SK-N-SH (cell line): ENCODE measurements around the gene USP11. TPM values are rescaled to one million over a fixed set of nuclear protein-coding genes. Genes with fewer than 3 reads are reported as not detected.

ENCODE experiments used
- CTCF ChIA-PET: fragments of 300-600, 350-600 bp; formaldehyde crosslinking; extraction: SDS; loops from one replicate; lab custom pipeline; 2021; lab: Yijun Ruan, JAX
- POLR2A ChIA-PET: fragments of 350-600 bp; sonication (Branson Sonifier 250); formaldehyde crosslinking; extraction: SDS; loops from one replicate; lab custom pipeline; 2020; ENCODE audit warnings: antibody characterized with exemption, inconsistent platforms; lab: Yijun Ruan, JAX
- DNase-seq: peaks from one replicate; pipeline ENCODE4 v3.0.0; 2012
- H2AFZ ChIP-seq: fragments of 200-600 bp; sonication (generic); 2 replicates; pipeline ENCODE4 v1.8.1; 2016; ENCODE audit warnings: antibody characterized with exemption, mild to moderate bottlenecking, low read depth
- H3F3A ChIP-seq: fragments of 200-600 bp; sonication (generic); replicated peaks from 2 replicates; pipeline ENCODE3; 2016; ENCODE audit warnings: antibody characterized with exemption, mild to moderate bottlenecking; ENCODE audit not compliant: insufficient read depth
- H3K27ac ChIP-seq, 2 experiments: fragments of 200-500 bp in 1 of 2; fragments of 200-600 bp in 1 of 2; sonication (Bioruptor generic) in 1 of 2; sonication (generic), shearing (Covaris generic) in 1 of 2; 2 replicates each; pipeline versions ENCODE4 v1.5.1 to v1.6.1; 2014 to 2016; ENCODE audit warnings: low read depth in 2 of 2, inconsistent platforms in 1 of 2, low read length in 1 of 2, mild to moderate bottlenecking in 1 of 2, mixed read lengths in 1 of 2
- H3K27me3 ChIP-seq: fragments of 200-600 bp; sonication (generic), shearing (Covaris generic); 2 replicates; pipeline ENCODE4 v1.6.1; 2016; ENCODE audit warnings: mixed run types; ENCODE audit not compliant: insufficient read depth
- H3K36me3 ChIP-seq, 2 experiments: fragments of 200-500 bp in 1 of 2; fragments of 200-600 bp in 1 of 2; sonication (Bioruptor generic) in 1 of 2; sonication (generic) in 1 of 2; replicated peaks in 1 of 2; 2 replicates each; pipeline versions ENCODE3 to v1.5.1; 2014 to 2016; ENCODE audit warnings: low read length in 1 of 2, mild to moderate bottlenecking in 1 of 2; ENCODE audit not compliant: insufficient read depth in 2 of 2, control insufficient read depth in 1 of 2
- H3K4me1 ChIP-seq, 2 experiments: fragments of 200-500 bp in 1 of 2; fragments of 200-600 bp in 1 of 2; sonication (Bioruptor generic) in 1 of 2; sonication (generic), shearing (Covaris generic) in 1 of 2; 2 replicates each; pipeline versions ENCODE4 v1.5.1 to v1.6.1; 2014 to 2016; ENCODE audit warnings: low read depth in 1 of 2, low read length in 1 of 2, mixed run types in 1 of 2; ENCODE audit not compliant: insufficient read depth in 2 of 2, control insufficient read depth in 1 of 2
- H3K4me2 ChIP-seq: fragments of 200-600 bp; sonication (generic), shearing (Covaris generic); 2 replicates; pipeline ENCODE4 v1.6.1; 2017; ENCODE audit warnings: mixed run types
- H3K4me3 ChIP-seq, 2 experiments: fragments of 200-500 bp in 1 of 2; fragments of 200-600 bp in 1 of 2; sonication (Bioruptor generic) in 1 of 2; sonication (generic), shearing (Covaris generic) in 1 of 2; 2 replicates each; pipeline versions ENCODE4 v1.5.1 to v1.8.1; 2014 to 2016; ENCODE audit warnings: low read depth in 2 of 2, inconsistent platforms in 1 of 2, low read length in 1 of 2, mild to moderate bottlenecking in 1 of 2, mixed read lengths in 1 of 2, moderate library complexity in 1 of 2
- H3K79me2 ChIP-seq: fragments of 200-600 bp; sonication (generic); 2 replicates; pipeline ENCODE4 v1.8.1; 2017; ENCODE audit warnings: mild to moderate bottlenecking; ENCODE audit not compliant: insufficient read depth
- H3K9ac ChIP-seq: fragments of 200-600 bp; sonication (generic); 2 replicates; pipeline ENCODE4 v1.6.1; 2017; ENCODE audit warnings: mixed run types
- H3K9me2 ChIP-seq: fragments of 200-600 bp; sonication (generic); 2 replicates; pipeline ENCODE4 v1.6.1; 2017; ENCODE audit warnings: mixed run types
- H3K9me3 ChIP-seq: fragments of 200-600 bp; sonication (generic); 2 replicates; pipeline ENCODE4 v1.6.1; 2017; ENCODE audit warnings: mixed run types, mild to moderate bottlenecking, moderate library complexity
- H4K20me1 ChIP-seq: fragments of 200-600 bp; sonication (generic); 2 replicates; pipeline ENCODE4 v1.6.1; 2017; ENCODE audit warnings: mild to moderate bottlenecking, mixed run types; ENCODE audit not compliant: insufficient read depth
- CTCF ChIP-seq: fragments of 200-600 bp; sonication (generic); IDR thresholded peaks from 2 replicates; pipeline ENCODE4 v1.6.1; 2017; ENCODE audit warnings: antibody characterized with exemption, mild to moderate bottlenecking, moderate library complexity
- GATA2 ChIP-seq: sonication (generic); formaldehyde crosslinking; IDR thresholded peaks from 2 replicates; pipeline ENCODE4 v1.5.0; 2020; ENCODE audit warnings: mild to moderate bottlenecking, missing genetic modification reagents
- IRF3 ChIP-seq: fragments of 150-350 bp; IDR thresholded peaks from 2 replicates; pipeline ENCODE4 v1.6.1; 2016; ENCODE audit warnings: mild to moderate bottlenecking, low read depth, low read length
- MEF2A ChIP-seq: IDR thresholded peaks from 2 replicates; pipeline ENCODE4 v1.4.0; 2012; ENCODE audit warnings: low read depth, borderline replicate concordance
- NFIC ChIP-seq: IDR thresholded peaks from 2 replicates; pipeline ENCODE4 v1.4.0; 2012; ENCODE audit warnings: borderline replicate concordance
- NRF1 ChIP-seq: IDR thresholded peaks from 2 replicates; pipeline ENCODE4 v1.6.1; 2012; ENCODE audit warnings: low read depth, mild to moderate bottlenecking, low read length
- PBX3 ChIP-seq: IDR thresholded peaks from 2 replicates; pipeline ENCODE4; 2012
- POLR2AphosphoS5 ChIP-seq: IDR thresholded peaks from 2 replicates; pipeline ENCODE4 v1.6.1; 2012; ENCODE audit warnings: low read depth, low read length
- REST ChIP-seq: IDR thresholded peaks from 2 replicates; pipeline ENCODE4 v1.6.1; 2012; ENCODE audit warnings: mild to moderate bottlenecking, low read depth, low read length, moderate library complexity
- TAF1 ChIP-seq: IDR thresholded peaks from 2 replicates; pipeline ENCODE4 v1.6.1; 2012; ENCODE audit warnings: low read depth, mild to moderate bottlenecking, low read length, moderate library complexity, borderline replicate concordance
- TCF12 ChIP-seq: IDR thresholded peaks from 2 replicates; pipeline ENCODE4 v1.4.0; 2012
- TEAD4 ChIP-seq: IDR thresholded peaks from 2 replicates; pipeline ENCODE4 v1.4.0; 2012; ENCODE audit warnings: mild to moderate bottlenecking, borderline replicate concordance; ENCODE audit not compliant: insufficient read depth
- USF1 ChIP-seq: IDR thresholded peaks from 2 replicates; pipeline ENCODE4 v1.4.0; 2012; ENCODE audit warnings: low read depth, borderline replicate concordance
- WGBS: methylation state at CpG from one replicate; pipeline ENCODE4 v1.1.6; 2017; ENCODE audit warnings: low lambda C conversion rate; 5-methylcytosine and 5-hydroxymethylcytosine counted together
- polyA plus RNA-seq, 3 experiments: library from polyadenylated mRNA; depleted of rRNA; stranded (reverse); fragments of >200 nt; gene quantifications; 2 replicates each; pipeline ENCODE4 v1.2.3, GENCODE V29; 2012

The USP11 gene
- polyA plus RNA-seq, 1 of the 3 experiments (the other 2 are of a cell fraction) = 53.1 TPM

- Histone ChIP-seq H3K27me3 (no peaks in the 10 kb centered on the region), H2AFZ (no peak overlapping the region), H3K4me2 (no peak overlapping the region), H3K79me2 (no peaks in the 10 kb centered on the region), H3K4me3 (no peak overlapping the region), H3K9me2 (no peaks in the 10 kb centered on the region), H3K36me3 (peaks cover 0 to 18% of the 10 kb centered on the region in 2 experiments), H3K9me3 (no peaks in the 10 kb centered on the region), H3K27ac (no peak overlapping the region), H4K20me1 (no peaks in the 10 kb centered on the region), H3F3A (no peaks in the 10 kb centered on the region), H3K9ac (no peak overlapping the region), H3K4me1 (no peaks in the 10 kb centered on the region)
- CTCF ChIA-PET = no interaction called here
- WGBS = 79% methylated on average over 21 of the region's 23 CpGs
- POLR2A ChIA-PET = no interaction called here
- no peak for TF ChIP-seq IRF3
- TF ChIP-seq TCF12 = no peak
- TF ChIP-seq PBX3 = no peak
- no peak for TF ChIP-seq POLR2AphosphoS5
- no peak for TF ChIP-seq TEAD4
- TF ChIP-seq NRF1 = no peak
- no peak for TF ChIP-seq GATA2 (CRISPR knock-in tag)
- TF ChIP-seq USF1 = no peak
- no peak for TF ChIP-seq NFIC
- no peak for TF ChIP-seq TAF1
- no peak for TF ChIP-seq REST
- TF ChIP-seq MEF2A = no peak
- no peak for TF ChIP-seq CTCF
- DNase-seq = peak; percentile 8
These were observed 14.6 kb downstream of the USP11 start for GRCh38 chrX:47247206-47247998.
